SK-N-MC (cell line): ENCODE results near the gene ZBTB17.

Experiments
- EZH2 ChIP-seq: fragments of 200-600 bp; sonication (generic); IDR thresholded peaks from one replicate; pipeline ENCODE4 v1.6.1; 2017; ENCODE audit warnings: antibody characterized with exemption
- POLR2AphosphoS5 ChIP-seq: IDR thresholded peaks from 2 replicates; pipeline ENCODE4 v1.6.1; 2012; ENCODE audit warnings: mild to moderate bottlenecking, low read depth, low read length, borderline replicate concordance

- no peak for TF ChIP-seq POLR2AphosphoS5
- no peak for TF ChIP-seq EZH2
Measured at GRCh38 chr1:16013908-16014258, 38.0 kb upstream of the ZBTB17 start.
